Heart right ventricle (tissue), 16 donors: ENCODE results near the gene BAHD1. TPM values are rescaled to one million over a fixed set of nuclear protein-coding genes. Genes with fewer than 3 reads are reported as not detected.
A peak's percentile ranks its signal among the peaks of the same experiment; 100 is the strongest.

Experiments used
- ATAC-seq, 8 donors: fragments of 200-7000 bp; cut with Tn5 transposase; one replicate each; pipeline ENCODE4 v1.9.1; 2020; ENCODE audit warnings: mild to moderate bottlenecking in 8 of 8, moderate library complexity in 8 of 8, moderate number of reproducible peaks in 1 of 8
- DNase-seq, 2 donors: peaks; one replicate each; pipeline ENCODE4 v3.0.0-alpha.2; 2020
- H3K27ac ChIP-seq, 10 donors: fragments of 200-600 bp; sonication (generic) in 2 of 10; one replicate each; pipeline versions ENCODE4 v1.5.0 to v1.8.0; 2020 to 2022; ENCODE audit warnings: mild to moderate bottlenecking in 3 of 10
- H3K27me3 ChIP-seq, 7 donors: fragments of 200-600 bp; one replicate each; pipeline ENCODE4 v1.8.0; 2021 to 2022; ENCODE audit warnings: mild to moderate bottlenecking in 2 of 7
- H3K36me3 ChIP-seq, 9 donors: fragments of 200-600 bp; sonication (generic) in 1 of 9; one replicate each; pipeline versions ENCODE4 v1.5.0 to v1.8.0; 2020 to 2022; ENCODE audit warnings: mild to moderate bottlenecking in 2 of 9
- H3K4me1 ChIP-seq, 9 donors: fragments of 200-600 bp; sonication (generic) in 1 of 9; one replicate each; pipeline versions ENCODE4 v1.5.0 to v1.8.0; 2020 to 2022; ENCODE audit warnings: mild to moderate bottlenecking in 4 of 9
- H3K4me3 ChIP-seq, 10 donors: fragments of 200-600 bp; sonication (generic) in 2 of 10; one replicate each; pipeline versions ENCODE4 v1.5.0 to v1.8.0; 2020 to 2022; ENCODE audit warnings: mild to moderate bottlenecking in 7 of 10, moderate library complexity in 2 of 10
- H3K9me3 ChIP-seq, 11 donors: fragments of 200-600 bp in 10 of 11; sonication (generic) in 2 of 11; one replicate each; pipeline versions ENCODE4 v1.5.0 to v1.8.0; 2013 to 2022; ENCODE audit warnings: mild to moderate bottlenecking in 2 of 11, control low read depth in 1 of 11, moderate library complexity in 1 of 11
- WGBS, 2 donors: extraction: QIAGEN DNeasy Blood & Tissue Kit; methylation state at CpG; one replicate each; pipeline ENCODE4 v1.1.7; 2013; ENCODE audit warnings: inconsistent platforms in 1 of 2; 5-methylcytosine and 5-hydroxymethylcytosine counted together
- intact Hi-C, 10 donors: fragments of 100-400 bp; cut with DNase I; formaldehyde crosslinking; loops; one replicate each; pipeline versions ENCODE4 v1.11.1 to v1.14.2; 2022
- polyA plus RNA-seq, 2 donors: library from polyadenylated mRNA; stranded (reverse); fragments of 200-250 nt; gene quantifications; one replicate each; pipeline ENCODE4 v1.2.3, GENCODE V29; 2013
- total RNA-seq, 10 donors: library from RNA; stranded (reverse); fragmentation: NEBNext Ultra II Directional in 3 of 10; extraction: Animal tissue kit (Norgen Biotek cat#: 25700) in 3 of 10; gene quantifications; one replicate each; pipeline versions ENCODE4 v1.2.1 to v1.2.4, GENCODE V29; 2021 to 2023
- TF ChIP-seq, protein P1 (sequence below), 9 donors: fragments of 200-600 bp; sonication (generic) in 2 of 9; IDR thresholded peaks; one replicate each; pipeline versions ENCODE4 v1.5.0 to v1.8.0; 2021 to 2022; ENCODE audit warnings: antibody characterized with exemption in 9 of 9, mild to moderate bottlenecking in 5 of 9, moderate library complexity in 1 of 9
- donor health status: Arrhythmogenic right ventricular cardiomyopathy.
- donor health status: ischemic (EF 13 %, LVEDD 7.1; RV severe dilation, severe dysfunction).
- donor health status: healthy with polysubstance abuse.
- donor health status: DM: no; HTN: yes; CAD: no.
- donor health status: DM: no; HTN: no; CAD: no.
- donor health status: ischemic (EF 25% LVEDD 6.9; RV normal size, moderate dysfunction).
- donor health status: ischemic (EF 25% LVEDD 5.7; RV mildly dilated, moderate dysfunction).
- donor health status: healthy.
- donor health status: DM: yes; HTN: yes; CAD: no.
- donor health status: Ischemic cardiomyopathy.
- donor health status: ischemic (EF 35%, LVEDD 5.7; RV mildly dilated, moderate dysfunction).
- donor health status: nonischemic (EF 11% LVEDD 7.7; RV severe dilation, severe dysfunction).
- donor health status: DM: yes; HTN: yes; CAD: no.
- donor health status: PGD.
- donor health status: ischemic (EF 29% LVEDD 5.4; RV normal size, mild dysfunction).
- donor health status: nonischemic (EF 23%, LVEDD 6.1; RV moderate dilation, normal function).

Gene BAHD1
- total and polyA plus RNA-seq, 12 donors = 8.9 to 17.8 (median 15.8) TPM

DNA sequence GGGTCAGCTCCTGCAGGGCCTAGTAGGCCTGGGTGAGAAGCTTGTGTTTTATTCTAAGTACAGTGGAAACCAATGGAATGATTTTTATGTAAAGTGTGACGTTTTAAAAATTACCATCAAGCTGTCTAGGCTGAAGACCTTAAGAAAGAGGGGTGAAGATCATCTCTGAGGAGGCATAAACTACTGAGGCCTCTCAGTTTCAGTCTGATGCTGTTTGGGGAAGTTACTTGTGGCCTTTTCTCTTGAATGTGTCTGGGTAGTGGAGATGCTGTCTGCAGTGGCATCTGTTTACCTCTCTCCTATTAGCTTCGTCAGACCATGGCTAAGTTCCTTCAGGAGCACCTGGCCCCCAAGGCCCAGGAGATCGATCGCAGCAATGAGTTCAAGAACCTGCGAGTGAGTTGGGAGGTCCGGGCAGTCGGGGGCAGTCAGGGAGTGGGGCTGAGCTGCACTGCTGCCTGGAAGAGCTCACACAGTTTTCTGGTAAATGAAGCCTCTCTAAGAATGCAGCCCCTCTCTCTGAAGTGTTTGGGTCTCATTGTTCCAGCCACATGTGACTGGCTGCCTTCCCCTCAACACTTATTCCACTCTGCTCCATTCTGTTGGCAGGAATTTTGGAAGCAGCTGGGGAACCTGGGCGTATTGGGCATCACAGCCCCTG lies 33.3 kb upstream of the BAHD1 start:
- WGBS, 2 donors = 81 to 85% methylated on average over 8 of the region's 8 CpGs
- ATAC-seq = no peak
- no peak for DNase-seq
- H3K27me3 ChIP-seq = no peaks in the 10 kb centered on the region
- no peak overlapping the region for H3K27ac ChIP-seq
- H3K4me3 ChIP-seq = no peak overlapping the region
- TF ChIP-seq, protein P1, sequence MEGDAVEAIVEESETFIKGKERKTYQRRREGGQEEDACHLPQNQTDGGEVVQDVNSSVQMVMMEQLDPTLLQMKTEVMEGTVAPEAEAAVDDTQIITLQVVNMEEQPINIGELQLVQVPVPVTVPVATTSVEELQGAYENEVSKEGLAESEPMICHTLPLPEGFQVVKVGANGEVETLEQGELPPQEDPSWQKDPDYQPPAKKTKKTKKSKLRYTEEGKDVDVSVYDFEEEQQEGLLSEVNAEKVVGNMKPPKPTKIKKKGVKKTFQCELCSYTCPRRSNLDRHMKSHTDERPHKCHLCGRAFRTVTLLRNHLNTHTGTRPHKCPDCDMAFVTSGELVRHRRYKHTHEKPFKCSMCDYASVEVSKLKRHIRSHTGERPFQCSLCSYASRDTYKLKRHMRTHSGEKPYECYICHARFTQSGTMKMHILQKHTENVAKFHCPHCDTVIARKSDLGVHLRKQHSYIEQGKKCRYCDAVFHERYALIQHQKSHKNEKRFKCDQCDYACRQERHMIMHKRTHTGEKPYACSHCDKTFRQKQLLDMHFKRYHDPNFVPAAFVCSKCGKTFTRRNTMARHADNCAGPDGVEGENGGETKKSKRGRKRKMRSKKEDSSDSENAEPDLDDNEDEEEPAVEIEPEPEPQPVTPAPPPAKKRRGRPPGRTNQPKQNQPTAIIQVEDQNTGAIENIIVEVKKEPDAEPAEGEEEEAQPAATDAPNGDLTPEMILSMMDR (IDR thresholded peaks at IDR 0.05) = no peak
- H3K9me3 ChIP-seq = no peaks in the 10 kb centered on the region
- peaks cover 0 to 50% (median 25%) of the 10 kb centered on the region in 9 donors for H3K36me3 ChIP-seq
- H3K4me1 ChIP-seq = peaks cover 0 to 31% (median 23%) of the 10 kb centered on the region in 9 donors
- intact Hi-C loops = loop anchor here in 3 of 10 donors (5.0 kb wide), 3 partner anchors 35 to 90 kb away; no protein-coding TSS in a partner anchor

DNA sequence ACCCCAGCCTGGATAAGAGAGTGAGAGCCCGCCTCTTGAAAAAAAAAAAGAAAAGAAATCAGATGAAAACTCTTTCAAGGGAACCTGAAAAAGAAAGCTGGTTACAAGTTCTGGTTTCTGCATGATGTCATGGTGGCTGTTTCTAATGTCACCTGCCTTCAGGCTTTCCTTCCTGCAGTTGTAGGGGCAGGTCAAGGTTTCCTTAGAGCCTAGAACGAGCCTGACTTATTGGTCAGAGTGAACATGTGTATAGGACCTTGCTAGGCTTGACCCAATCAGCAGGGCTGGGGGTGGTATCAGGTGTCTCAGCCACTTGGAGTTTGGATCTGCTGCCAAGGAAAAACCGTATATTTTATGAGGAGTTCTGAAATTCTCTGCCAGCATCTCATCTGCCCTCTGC lies 31.4 kb upstream of the BAHD1 start:
- Histone ChIP-seq H3K4me3 (no peak overlapping the region), H3K27me3 (no peaks in the 10 kb centered on the region), H3K4me1 (peaks cover 0 to 31% (median 23%) of the 10 kb centered on the region in 9 donors), H3K27ac (no peak overlapping the region), H3K9me3 (no peaks in the 10 kb centered on the region), H3K36me3 (peaks cover 0 to 69% (median 37%) of the 10 kb centered on the region in 9 donors)
- DNase-seq (no peak), ATAC-seq (no peak)
- TF ChIP-seq, protein P1 (IDR thresholded peaks at IDR 0.05) = no peak
- WGBS, 2 donors = 77 to 84% methylated on average over 3 of the region's 3 CpGs
- intact Hi-C loops = loop anchor here in 3 of 10 donors (5.0 kb wide), 3 partner anchors 37 to 92 kb away; no protein-coding TSS in a partner anchor

DNA sequence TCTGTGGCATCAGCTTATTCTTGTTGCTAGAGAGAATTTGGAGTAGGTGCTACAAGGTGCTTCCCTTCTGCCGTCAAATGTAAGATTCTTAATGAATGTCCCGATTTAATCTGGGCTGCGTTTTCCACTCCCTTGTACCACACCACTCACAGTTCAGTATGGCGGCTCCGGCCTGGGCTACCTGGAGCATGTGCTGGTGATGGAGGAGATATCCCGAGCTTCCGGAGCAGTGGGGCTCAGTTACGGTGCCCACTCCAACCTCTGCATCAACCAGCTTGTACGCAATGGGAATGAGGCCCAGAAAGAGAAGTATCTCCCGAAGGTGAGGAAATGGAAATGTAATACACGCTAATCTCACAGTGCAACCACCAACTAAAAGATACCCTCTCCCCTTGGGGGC lies 30.3 kb upstream of the BAHD1 start:
- H3K4me3 ChIP-seq = no peak overlapping the region
- intact Hi-C loops = loop anchor here in 2 of 10 donors (5.0 to 10.0 kb wide), 2 partner anchors 46 to 48 kb away; no protein-coding TSS in a partner anchor
- DNase-seq (no peak), ATAC-seq (no peak)
- H3K27me3 ChIP-seq = no peaks in the 10 kb centered on the region
- H3K9me3 ChIP-seq = no peaks in the 10 kb centered on the region
- peaks cover 0 to 24% (median 14%) of the 10 kb centered on the region in 9 donors for H3K4me1 ChIP-seq
- peaks cover 0 to 80% (median 48%) of the 10 kb centered on the region in 9 donors for H3K36me3 ChIP-seq
- TF ChIP-seq, protein P1 (IDR thresholded peaks at IDR 0.05) = no peak
- no peak overlapping the region for H3K27ac ChIP-seq
- WGBS, 2 donors = 96% methylated on average over 11 of the region's 11 CpGs

DNA sequence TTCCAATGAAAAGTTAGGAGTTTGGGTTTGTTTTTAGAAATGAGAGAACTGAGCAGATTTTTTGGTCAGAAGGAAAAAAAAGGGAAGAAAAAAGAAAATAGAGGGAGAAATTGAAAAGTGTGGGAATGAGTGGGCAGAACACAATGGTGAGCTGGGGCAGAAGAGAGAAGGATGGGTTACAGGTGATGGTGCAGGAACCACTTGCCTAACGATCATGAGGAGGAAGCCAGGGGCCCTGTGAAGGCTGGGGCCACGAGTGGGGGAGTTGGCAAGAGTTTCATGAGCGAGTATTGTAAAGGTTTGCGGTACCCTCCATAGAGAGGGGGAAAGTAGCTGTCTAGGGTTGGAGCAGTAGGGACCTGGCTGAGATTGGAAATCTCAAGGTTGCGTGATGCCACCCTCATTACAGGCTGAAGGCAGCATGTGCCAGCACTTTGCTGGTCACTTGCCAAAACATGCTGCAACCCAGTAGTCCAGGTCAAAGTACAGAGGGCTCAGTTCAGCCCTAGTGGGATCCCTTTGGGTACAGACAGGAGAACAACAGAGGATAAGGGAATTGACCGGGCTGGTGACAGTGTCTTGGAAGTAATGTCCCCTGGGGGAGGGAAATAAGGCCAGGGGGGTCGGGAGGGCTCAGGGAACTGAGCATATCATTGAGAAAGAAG lies 28.5 kb upstream of the BAHD1 start:
- ATAC-seq (peak in 1 of 8 donors; percentile 47), DNase-seq (no peak)
- intact Hi-C loops = loop anchor here in 2 of 10 donors (5.0 to 10.0 kb wide), 2 partner anchors 47 to 50 kb away; no protein-coding TSS in a partner anchor
- H3K4me1 ChIP-seq = peaks cover 0 to 7% (median under 1%) of the 10 kb centered on the region in 9 donors
- H3K4me3 ChIP-seq = no peak overlapping the region
- WGBS, 2 donors = 83 to 84% methylated on average over 7 of the region's 7 CpGs
- TF ChIP-seq, protein P1 (IDR thresholded peaks at IDR 0.05) = no peak
- no peaks in the 10 kb centered on the region for H3K27me3 ChIP-seq
- H3K27ac ChIP-seq = no peak overlapping the region
- H3K9me3 ChIP-seq = no peaks in the 10 kb centered on the region
- H3K36me3 ChIP-seq = peaks cover 0 to 98% (median 56%) of the 10 kb centered on the region in 9 donors
